Lung (tissue), 16 donors: ENCODE measurements around the gene B4GALT6. TPM values are rescaled to one million over a fixed set of nuclear protein-coding genes. Genes with fewer than 3 reads are reported as not detected.
A peak's percentile ranks its signal among the peaks of the same experiment; 100 is the strongest.
"Not testable (repeated sequence)": the region's sequence is repeated elsewhere in the genome, so short reads cannot be mapped to it uniquely, and the experiment has no call there.

Experiments used
- ATAC-seq: fragments of 200-7000 bp; cut with Tn5 transposase; one replicate; pipeline ENCODE4 v1.9.1; 2020; ENCODE audit warnings: moderate number of reproducible peaks; ENCODE audit not compliant: insufficient read depth, low FRiP score
- DNase-seq, 3 donors: peaks; one replicate each; pipeline ENCODE4 v3.0.0-alpha.2; 2013 to 2017
- H3K27ac ChIP-seq, 2 donors: one replicate each; pipeline ENCODE4 v1.5.1; 2013; ENCODE audit warnings: mild to moderate bottlenecking in 2 of 2, moderate library complexity in 2 of 2, control low read depth in 1 of 2, inconsistent platforms in 1 of 2, low read depth in 1 of 2, low read length in 1 of 2
- H3K27me3 ChIP-seq, 3 donors: one replicate each; pipeline ENCODE4 v1.5.1; 2013; ENCODE audit warnings: low read length in 2 of 3; ENCODE audit not compliant: control insufficient read depth in 3 of 3, insufficient read depth in 3 of 3
- H3K36me3 ChIP-seq, 4 donors: one replicate each; pipeline ENCODE4 v1.5.1; 2013; ENCODE audit warnings: low read length in 4 of 4, mild to moderate bottlenecking in 1 of 4, moderate library complexity in 1 of 4; ENCODE audit not compliant: control insufficient read depth in 4 of 4, insufficient read depth in 4 of 4
- H3K4me1 ChIP-seq, 5 donors: one replicate each; pipeline ENCODE4 v1.5.1; 2013; ENCODE audit warnings: low read length in 5 of 5, mild to moderate bottlenecking in 2 of 5, moderate library complexity in 1 of 5; ENCODE audit not compliant: control insufficient read depth in 5 of 5, insufficient read depth in 5 of 5
- H3K4me3 ChIP-seq: one replicate; pipeline ENCODE4 v1.5.1; 2013; ENCODE audit warnings: mild to moderate bottlenecking, control low read depth, moderate library complexity
- H3K9ac ChIP-seq, 2 donors: one replicate each; pipeline ENCODE4 v1.5.1; 2013; ENCODE audit warnings: low read length in 2 of 2, control low read depth in 1 of 2; ENCODE audit not compliant: insufficient read depth in 1 of 2
- H3K9me3 ChIP-seq, 4 donors: one replicate each; pipeline ENCODE4 v1.5.1; 2013; ENCODE audit warnings: low read length in 3 of 4, mild to moderate bottlenecking in 1 of 4, moderate library complexity in 1 of 4; ENCODE audit not compliant: control insufficient read depth in 4 of 4, insufficient read depth in 3 of 4
- WGBS, 2 donors: extraction: QIAGEN DNeasy Blood & Tissue Kit; methylation state at CpG; one replicate each; pipeline ENCODE4 v1.1.7; 2013; 5-methylcytosine and 5-hydroxymethylcytosine counted together
- long read RNA-seq, 5 donors: transcript quantifications; one replicate each; lab custom pipeline, GENCODE V29; 2026
- polyA plus RNA-seq, 2 donors: library from polyadenylated mRNA; stranded (reverse); fragments of 200-250 nt; gene quantifications; one replicate each; pipeline ENCODE4 v1.2.1, GENCODE V29; 2013
- total RNA-seq, 2 donors: library from RNA; depleted of rRNA in 1 of 2; stranded (reverse); fragments of >200 nt in 1 of 2; gene quantifications; one replicate each; pipeline ENCODE4 v1.2.1, GENCODE V29; 2014 to 2021
- TF ChIP-seq, protein P1 (sequence below): IDR thresholded peaks from 2 replicates; pipeline ENCODE4 v1.5.1; 2012; ENCODE audit warnings: mild to moderate bottlenecking; ENCODE audit errors: control extremely low read depth, extremely low read depth
- donor health status: control.
- donor health status: control.
- donor health status: Bipolar disorder and iron deficiency.
- donor health status: healthy.
- donor health status: DM: yes; HTN: yes; CAD: no.

The B4GALT6 gene, protein sequence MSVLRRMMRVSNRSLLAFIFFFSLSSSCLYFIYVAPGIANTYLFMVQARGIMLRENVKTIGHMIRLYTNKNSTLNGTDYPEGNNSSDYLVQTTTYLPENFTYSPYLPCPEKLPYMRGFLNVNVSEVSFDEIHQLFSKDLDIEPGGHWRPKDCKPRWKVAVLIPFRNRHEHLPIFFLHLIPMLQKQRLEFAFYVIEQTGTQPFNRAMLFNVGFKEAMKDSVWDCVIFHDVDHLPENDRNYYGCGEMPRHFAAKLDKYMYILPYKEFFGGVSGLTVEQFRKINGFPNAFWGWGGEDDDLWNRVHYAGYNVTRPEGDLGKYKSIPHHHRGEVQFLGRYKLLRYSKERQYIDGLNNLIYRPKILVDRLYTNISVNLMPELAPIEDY
- 1 to 10 TPM; 4.8 to 7.5 TPM for total RNA-seq
- 1 to 10 TPM in 1 of 2 donors, under 1 TPM in 1; 0.86 to 1.2 TPM for polyA plus RNA-seq
- long read RNA-seq, donor 1, partial matches to known transcripts: 0 of 2 reads
- long read RNA-seq, donor 1, other reads (novel, unspliced or antisense): 0 of 2 reads
- long read RNA-seq, donor 2, partial matches to known transcripts: 0 of 1 reads
- long read RNA-seq, donor 2, other reads (novel, unspliced or antisense): 0 of 1 reads
- long read RNA-seq, donor 3, partial matches to known transcripts: 0 of 1 reads
- long read RNA-seq, donor 3, other reads (novel, unspliced or antisense): 0 of 1 reads
- long read RNA-seq, donor 4: 0 reads
- long read RNA-seq, donor 5, partial matches to known transcripts: 0 of 4 reads
- long read RNA-seq, donor 5, other reads (novel, unspliced or antisense): 0 of 4 reads

DNA sequence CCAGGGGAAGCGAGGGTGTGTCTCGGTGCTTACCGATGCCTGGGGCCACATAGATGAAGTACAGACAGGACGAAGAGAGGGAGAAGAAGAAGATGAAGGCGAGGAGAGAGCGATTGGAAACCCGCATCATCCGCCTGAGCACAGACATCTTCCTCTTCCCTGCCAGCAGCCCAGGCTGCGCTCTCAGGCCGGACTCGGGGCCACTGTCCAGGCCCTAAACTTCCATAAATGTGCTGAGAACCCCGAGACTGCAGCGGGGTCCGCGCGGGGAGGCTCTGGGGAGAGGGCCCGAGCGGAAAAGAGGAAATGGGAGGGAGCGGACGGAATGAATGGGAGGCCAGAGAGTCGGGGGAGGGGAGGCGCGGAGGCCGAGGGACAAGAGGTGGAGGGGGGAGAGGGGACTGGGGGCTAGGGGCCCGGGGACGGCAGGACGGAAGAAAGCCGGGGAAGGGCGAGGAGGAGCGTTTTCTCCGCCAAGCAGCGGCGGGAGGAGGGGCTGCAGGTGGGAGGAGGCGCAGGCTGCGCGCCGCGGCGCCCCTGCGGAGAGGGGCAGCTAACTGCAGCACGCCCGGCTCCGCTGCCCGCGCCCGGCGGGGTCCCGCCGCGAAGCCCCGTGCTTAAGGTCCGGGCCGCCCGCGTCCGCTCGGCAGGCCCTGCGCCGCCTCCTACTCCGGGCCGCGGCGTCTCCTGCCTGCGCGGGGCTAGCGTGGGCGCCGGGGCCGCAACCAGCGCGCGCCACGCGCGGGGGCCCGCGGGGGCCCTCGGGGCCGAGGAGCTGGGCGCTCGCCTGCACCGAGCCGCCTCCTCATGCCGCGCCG, at the start of gene B4GALT6:
Gene B4GALT6 (minus strand): TSS at position 303 of the 818 bp plus-strand sequence. CDS start 155 bp downstream, at position 148.
- TF ChIP-seq, protein P1, sequence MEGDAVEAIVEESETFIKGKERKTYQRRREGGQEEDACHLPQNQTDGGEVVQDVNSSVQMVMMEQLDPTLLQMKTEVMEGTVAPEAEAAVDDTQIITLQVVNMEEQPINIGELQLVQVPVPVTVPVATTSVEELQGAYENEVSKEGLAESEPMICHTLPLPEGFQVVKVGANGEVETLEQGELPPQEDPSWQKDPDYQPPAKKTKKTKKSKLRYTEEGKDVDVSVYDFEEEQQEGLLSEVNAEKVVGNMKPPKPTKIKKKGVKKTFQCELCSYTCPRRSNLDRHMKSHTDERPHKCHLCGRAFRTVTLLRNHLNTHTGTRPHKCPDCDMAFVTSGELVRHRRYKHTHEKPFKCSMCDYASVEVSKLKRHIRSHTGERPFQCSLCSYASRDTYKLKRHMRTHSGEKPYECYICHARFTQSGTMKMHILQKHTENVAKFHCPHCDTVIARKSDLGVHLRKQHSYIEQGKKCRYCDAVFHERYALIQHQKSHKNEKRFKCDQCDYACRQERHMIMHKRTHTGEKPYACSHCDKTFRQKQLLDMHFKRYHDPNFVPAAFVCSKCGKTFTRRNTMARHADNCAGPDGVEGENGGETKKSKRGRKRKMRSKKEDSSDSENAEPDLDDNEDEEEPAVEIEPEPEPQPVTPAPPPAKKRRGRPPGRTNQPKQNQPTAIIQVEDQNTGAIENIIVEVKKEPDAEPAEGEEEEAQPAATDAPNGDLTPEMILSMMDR: no peak
- H3K4me1 ChIP-seq: peaks cover 0 to 13% (median 2%) of the 10 kb centered on the region in 5 donors
- peak within 1 kb of the TSS; percentile 26 to 58 for H3K9ac ChIP-seq
- 0 to 1% methylated on average over 41 to 86 of the region's 86 CpGs for WGBS, 2 donors
- peak; percentile 62 to 76 (median 67) for DNase-seq
- H3K36me3 ChIP-seq: no peaks in the 10 kb centered on the region
- H3K9me3 ChIP-seq: no peaks in the 10 kb centered on the region
- H3K27ac ChIP-seq: peak within 1 kb of the TSS; percentile 59 to 77
- no peaks in the 10 kb centered on the region for H3K27me3 ChIP-seq
- ATAC-seq: peak; percentile 13
- peak within 1 kb of the TSS; percentile 81 for H3K4me3 ChIP-seq

DNA sequence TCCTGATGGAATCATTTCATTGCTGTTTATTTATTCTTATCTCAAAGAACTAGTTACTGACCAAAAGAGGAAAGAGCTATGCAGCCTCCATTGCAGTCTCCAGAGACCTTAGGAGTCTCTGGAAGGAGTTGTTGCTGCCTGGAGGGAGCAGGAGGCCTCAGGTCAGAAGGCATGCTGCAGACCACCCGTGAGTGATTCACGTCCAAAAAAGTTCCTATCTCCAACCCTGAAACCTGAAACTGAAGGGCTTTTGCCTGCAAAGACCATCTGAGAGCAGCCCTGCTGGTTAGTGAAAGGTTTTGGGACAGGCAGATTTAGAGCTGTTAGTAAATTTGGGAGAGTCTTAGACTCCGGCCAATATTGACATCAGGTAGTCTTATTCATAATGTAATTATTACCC, 47.2 kb upstream of the B4GALT6 start:
- Histone ChIP-seq H3K9ac (no peak overlapping the region), H3K4me3 (no peak overlapping the region), H3K9me3 (no peaks in the 10 kb centered on the region), H3K36me3 (no peaks in the 10 kb centered on the region), H3K4me1 (peaks cover 0 to 3% (median 0%) of the 10 kb centered on the region in 5 donors), H3K27me3 (no peaks in the 10 kb centered on the region), H3K27ac (no peak overlapping the region)
- WGBS, 2 donors: 66 to 82% methylated on average over 3 of the region's 3 CpGs
- no peak for DNase-seq
- TF ChIP-seq, protein P1: no peak
- ATAC-seq: no peak

DNA sequence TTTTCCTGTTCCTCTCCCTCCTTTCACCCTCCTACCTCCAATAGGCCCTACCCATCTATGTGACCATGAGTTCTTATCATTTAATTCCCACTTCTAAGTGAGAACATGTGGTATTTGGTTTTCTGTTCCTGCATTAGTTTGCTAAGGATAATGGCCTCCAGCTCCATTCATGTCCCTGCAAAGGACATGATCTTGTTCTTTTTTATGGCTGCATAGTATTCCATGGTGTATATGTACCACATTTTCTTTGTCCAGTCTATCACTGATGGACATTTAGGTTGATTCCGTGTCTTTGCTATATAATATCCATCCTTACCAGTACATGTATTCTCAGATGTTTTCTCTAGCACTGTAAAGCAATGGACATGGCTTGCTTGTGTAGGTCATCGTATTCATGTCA, 44.8 kb upstream of the B4GALT6 start:
- DNase-seq, ATAC-seq, H3K27me3 ChIP-seq: not testable (repeated sequence)

More for the DNA sequence above, 44.8 kb upstream of the B4GALT6 start:
- H3K27ac ChIP-seq, H3K4me1 ChIP-seq, H3K9ac ChIP-seq, H3K36me3 ChIP-seq, H3K9me3 ChIP-seq, H3K4me3 ChIP-seq: not testable (repeated sequence)
- WGBS, 2 donors: 94 to 95% methylated on average over 2 of the region's 2 CpGs
